HG03025 (cell line): Measurements from ENCODE around the gene PCSK5.

Experiments used
- ATAC-seq: cut with Tn5 transposase; IDR thresholded peaks from one replicate; pipeline ENCODE4 v1.9.1; 2021; ENCODE audit warnings: mild to moderate bottlenecking, moderate library complexity; ENCODE audit not compliant: unreplicated experiment, low FRiP score

The PCSK5 gene

DNA sequence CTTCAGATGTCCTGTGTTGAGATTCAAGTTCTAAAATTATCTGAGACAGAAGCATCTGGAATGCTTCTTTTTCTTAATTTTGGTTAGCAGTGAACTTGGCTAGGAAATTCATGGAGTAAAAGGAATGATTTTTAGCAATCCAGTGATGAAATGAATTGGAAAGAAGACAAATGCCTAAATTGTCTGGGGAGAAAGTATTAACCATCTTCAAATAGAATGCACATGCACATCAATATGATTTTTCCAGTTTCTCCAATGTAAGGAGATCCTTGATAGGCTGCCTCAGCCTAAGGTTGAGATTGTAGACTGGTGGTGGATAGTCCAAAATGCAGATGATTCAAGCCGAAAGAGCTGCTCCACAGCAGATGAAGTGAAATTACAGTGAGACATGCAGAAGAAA is 106.7 kb downstream of the PCSK5 start:
- no peak for ATAC-seq

GRCh38 chr9:75998096-75998780 is 107.8 kb downstream of the PCSK5 start:
- no peak for ATAC-seq

DNA sequence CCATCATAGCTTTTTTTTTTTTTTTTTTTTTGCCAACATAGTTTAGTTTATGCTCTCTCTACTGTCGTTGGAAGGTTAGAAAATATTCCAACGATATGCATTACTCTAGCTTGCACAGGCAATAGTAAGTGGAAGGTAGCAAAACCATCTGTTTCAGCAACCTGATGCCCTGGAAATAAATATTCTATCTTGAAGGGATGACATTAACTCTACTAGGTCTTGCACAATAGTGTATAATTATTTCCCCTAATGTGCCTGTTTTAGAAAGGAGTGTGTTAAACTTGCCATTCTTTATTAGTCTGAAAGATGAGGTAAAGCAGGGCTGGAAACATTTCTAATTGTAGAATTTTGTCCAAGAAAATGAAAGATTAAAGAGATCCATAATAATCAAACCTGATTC is 111.0 kb downstream of the PCSK5 start:
- ATAC-seq = no peak

DNA sequence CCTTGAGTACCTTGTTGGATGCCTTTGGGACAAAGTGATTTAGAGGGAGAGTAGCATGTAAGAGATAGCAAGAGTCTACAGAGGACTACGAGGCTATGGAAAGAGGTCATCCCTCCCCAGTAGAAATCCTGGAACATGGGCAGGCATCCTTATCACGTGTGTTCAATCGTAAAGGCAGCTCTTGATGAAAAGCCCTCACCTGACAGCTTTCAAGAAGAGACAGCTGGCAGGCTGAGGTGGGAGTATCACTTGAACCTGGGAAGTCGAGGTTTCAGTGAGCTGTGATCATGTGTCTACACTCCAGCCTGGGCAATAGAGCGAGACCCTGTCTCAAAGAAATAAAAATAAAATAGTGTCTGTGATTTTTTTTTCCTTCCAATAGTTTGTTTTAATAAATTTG is 112.6 kb downstream of the PCSK5 start:
- ATAC-seq = no peak

DNA sequence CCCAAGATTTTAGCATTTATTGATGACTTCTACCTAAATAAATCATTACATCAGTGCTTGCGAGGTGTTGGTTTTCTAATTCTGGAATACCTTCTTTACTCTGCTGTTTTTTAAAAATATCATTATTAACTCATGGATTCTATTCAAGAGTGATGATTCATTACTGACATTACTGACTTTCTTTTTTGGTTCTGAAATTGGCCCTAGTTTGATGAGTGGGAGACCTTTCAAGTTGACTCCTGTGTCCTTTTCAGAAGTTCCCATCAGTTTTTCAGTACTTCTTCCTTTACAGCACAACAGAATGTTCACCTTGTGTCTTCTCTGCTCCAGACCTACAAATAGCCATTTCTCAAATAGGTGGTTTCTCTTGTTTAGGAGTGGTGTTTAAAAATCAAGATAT is 114.1 kb downstream of the PCSK5 start:
- ATAC-seq = peak; percentile 77

DNA sequence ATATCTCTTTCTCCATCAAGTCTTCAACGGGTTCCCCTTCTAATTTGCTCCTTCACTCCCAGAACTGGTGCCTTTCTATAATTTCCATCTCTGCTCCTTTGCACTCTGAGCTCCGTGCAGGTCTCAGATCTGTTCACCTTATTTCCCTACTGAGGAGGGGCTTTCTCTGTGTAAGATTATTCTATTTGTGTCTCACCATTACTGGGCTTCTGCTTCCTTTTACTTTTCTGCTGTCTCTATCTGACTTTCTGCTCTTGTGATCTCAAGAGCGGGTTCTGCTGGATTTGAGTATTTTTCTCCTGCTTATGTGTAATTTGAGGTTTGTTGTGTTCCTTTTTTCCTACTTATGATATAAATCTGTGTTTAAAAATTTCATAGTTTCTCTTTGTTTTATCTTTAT is 117.5 kb downstream of the PCSK5 start:
- no peak for ATAC-seq

DNA sequence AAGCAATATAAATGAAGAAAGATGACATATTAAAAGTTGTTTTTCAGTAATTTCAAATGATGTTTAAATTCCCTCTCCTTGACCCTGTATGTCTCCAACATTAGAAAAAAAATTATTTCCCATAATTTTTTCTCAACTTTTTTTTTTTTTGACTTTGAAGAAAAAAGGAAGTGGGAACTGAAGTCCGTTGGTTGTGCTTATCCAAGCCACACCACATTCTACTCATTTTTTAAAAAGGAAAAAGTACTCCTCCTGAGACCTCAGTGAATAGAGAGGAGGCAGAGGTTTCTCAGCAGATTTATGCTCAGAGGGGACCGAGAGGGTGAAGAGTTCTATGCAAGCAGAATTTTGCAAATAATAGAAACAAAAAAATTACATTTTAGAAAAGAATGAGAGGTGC is 123.3 kb downstream of the PCSK5 start:
- ATAC-seq = no peak

- ATAC-seq = no peak
These were observed 127.8 kb downstream of the PCSK5 start for GRCh38 chr9:76018235-76018634.

DNA sequence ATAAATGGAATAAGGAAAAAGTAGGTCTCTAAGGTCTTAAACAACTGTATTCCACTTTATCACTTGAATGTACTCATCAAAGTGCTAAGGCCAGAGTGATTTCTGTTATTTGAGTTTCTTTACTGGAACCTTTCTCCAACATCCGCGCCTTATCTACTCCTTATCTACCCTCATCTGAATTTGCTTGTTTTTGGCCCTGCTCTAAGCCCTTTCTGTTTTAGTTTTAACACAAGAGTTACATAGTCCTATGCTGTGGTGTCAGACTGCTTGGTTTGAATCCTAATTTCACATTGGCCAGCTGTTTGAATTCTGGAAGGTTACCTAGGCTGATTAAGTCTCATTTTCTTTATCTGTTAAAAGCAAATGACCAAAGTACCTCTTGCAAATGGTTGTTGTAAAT is 128.3 kb downstream of the PCSK5 start:
- ATAC-seq = no peak

- no peak for ATAC-seq
These were observed 130.2 kb downstream of the PCSK5 start for GRCh38 chr9:76020652-76021051.

- ATAC-seq = no peak
These were observed 131.8 kb downstream of the PCSK5 start for GRCh38 chr9:76022317-76022716.

GRCh38 chr9:76023715-76024195 is 133.3 kb downstream of the PCSK5 start:
- no peak for ATAC-seq

DNA sequence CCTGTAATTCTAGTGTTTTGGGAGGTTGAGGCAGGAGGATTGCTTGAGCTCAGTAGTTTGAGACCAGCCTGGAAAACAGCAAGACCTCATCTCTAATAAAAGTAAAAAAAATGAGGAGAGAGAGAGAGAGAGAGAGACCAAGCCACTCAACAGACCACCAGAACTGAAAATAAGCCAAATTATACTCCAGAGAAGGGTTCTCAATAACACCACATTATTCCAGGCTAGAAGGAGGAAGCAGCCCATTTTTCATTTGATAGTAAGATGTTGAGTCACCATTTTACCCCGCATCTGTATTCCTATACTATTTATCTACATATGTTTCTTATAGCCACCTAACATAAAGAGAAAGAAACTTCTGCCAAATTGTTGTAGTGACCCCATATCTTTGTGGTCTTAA is 134.8 kb downstream of the PCSK5 start:
- ATAC-seq = no peak

- no peak for ATAC-seq
These were observed 136.3 kb downstream of the PCSK5 start for GRCh38 chr9:76026796-76027195.

- ATAC-seq = no peak
These were observed 136.9 kb downstream of the PCSK5 start for GRCh38 chr9:76027416-76027815.

GRCh38 chr9:76027861-76028260 is 137.4 kb downstream of the PCSK5 start:
- no peak for ATAC-seq

GRCh38 chr9:76032038-76032796 is 141.7 kb downstream of the PCSK5 start:
- no peak for ATAC-seq

DNA sequence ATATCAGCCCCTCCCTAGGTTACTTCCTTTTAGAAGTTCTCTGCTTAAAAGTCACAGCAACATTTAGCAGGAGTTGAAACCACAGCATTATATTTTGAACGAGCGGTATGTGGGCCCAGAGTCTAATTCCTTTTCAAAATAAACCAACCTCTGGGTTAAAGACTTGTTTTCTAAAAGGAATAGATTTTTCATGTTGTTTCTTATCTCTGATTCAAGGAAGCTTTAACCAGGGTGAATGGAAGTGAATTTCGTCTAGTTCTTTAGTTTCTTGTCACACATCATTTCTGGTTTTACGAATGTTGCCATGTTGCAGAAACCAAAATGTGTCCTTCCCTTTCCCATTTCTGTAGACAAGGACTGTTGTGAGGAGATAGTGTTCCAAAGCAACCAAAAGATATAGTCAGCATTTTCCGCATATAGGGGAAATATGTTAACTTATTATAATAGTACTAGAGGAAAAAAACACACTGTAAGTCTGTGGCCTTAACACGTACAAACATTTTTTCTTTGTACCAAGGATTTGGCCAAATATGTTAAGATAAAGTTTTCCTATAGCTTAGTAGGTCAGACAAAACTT is 142.4 kb downstream of the PCSK5 start:
- no peak for ATAC-seq

GRCh38 chr9:76034049-76034448 is 143.6 kb downstream of the PCSK5 start:
- no peak for ATAC-seq

GRCh38 chr9:76036762-76037161 is 146.3 kb downstream of the PCSK5 start:
- ATAC-seq = no peak

GRCh38 chr9:76037587-76038225 is 147.2 kb downstream of the PCSK5 start:
- ATAC-seq = no peak
